Measurements from ENCODE around the gene SFXN5.

The SFXN5 gene

GRCh38 chr2:72963423-72964145 lies 107.9 kb downstream of the SFXN5 start:
- DNase-seq (ENCODE audit: extremely low read depth, low read depth), result no peak

GRCh38 chr2:72962911-72963310 lies 108.6 kb downstream of the SFXN5 start:
- DNase-seq (ENCODE audit: extremely low read depth, low read depth), result no peak
- no peak for TF ChIP-seq CTCF (IDR thresholded peaks at IDR 0.05; ENCODE audit: low read depth, low read length)

More at GRCh38 chr2:72963423-72964145, 107.9 kb downstream of the SFXN5 start:
- TF ChIP-seq CTCF (IDR thresholded peaks at IDR 0.05; ENCODE audit: low read depth, low read length), result no peak

DNA sequence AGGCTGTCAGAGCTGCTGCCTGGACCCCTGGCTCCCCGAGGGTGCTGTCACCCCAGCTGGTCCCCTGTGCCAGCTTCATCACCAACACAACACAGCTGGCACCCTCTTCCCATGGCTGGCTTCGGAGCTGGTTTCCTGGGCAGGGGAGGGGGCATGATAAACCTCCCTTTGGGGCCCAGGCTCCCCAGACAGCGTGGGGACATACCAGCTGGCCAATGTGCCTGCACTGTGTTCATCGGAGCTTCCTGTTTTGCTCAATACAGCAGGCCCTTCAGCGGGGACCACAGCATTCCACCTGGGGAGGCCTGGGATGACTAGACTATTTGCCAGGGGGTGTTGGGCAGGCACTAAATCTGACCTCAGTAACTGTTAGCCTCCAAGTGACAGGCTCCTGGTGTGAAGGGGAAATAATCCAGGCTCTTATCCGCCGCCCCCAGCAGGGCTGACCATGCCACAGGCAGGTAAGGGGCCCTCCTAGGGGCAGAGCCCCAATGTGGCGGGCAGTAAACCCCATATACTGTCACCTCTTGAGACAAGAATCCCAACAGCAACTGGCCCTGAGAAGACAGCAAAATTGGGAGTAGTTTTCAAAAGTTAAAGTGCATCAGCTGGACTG lies 109.6 kb downstream of the SFXN5 start:
- no peak for DNase-seq (ENCODE audit: extremely low read depth, low read depth)
- no peak for TF ChIP-seq CTCF (IDR thresholded peaks at IDR 0.05; ENCODE audit: low read depth, low read length)

DNA sequence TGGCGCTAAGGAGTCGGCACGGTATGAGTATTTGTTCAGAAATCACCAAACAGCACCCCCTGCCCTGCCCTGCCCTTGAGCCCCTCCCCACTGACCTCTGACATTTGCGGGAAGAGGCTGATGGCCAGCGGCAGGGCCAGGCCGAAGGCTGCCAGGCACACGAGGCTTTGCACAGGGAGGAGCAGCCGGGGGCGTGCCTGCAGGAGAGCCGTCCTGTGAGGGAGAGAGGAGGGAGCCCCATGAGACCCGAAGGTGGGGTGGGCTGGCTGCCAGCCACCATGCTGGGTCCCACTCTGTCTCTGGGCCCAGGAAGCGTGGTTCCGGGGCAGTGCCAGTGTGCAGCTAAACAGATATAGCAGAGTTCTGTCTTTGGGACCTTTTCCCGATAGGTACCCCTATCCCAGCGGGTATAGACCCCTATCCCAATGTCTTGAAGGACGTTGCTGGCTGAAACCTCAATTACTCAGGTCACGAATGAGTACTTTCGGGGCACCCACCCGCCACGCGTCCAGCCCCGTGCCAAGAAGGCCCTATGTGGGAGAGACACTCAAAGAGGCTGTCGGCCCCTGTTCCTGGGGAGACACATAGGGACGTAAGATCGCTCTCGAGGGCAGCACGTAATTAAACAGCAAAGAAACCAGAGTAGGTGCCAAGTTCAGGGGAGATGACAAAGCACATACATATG lies 110.3 kb downstream of the SFXN5 start:
- DNase-seq (ENCODE audit: extremely low read depth, low read depth), result no peak

GRCh38 chr2:72959995-72960981 lies 111.2 kb downstream of the SFXN5 start:
- TF ChIP-seq CTCF (IDR thresholded peaks at IDR 0.05; ENCODE audit: low read depth, low read length), result no peak
- no peak for DNase-seq (ENCODE audit: extremely low read depth, low read depth)

More for the DNA sequence above, 110.3 kb downstream of the SFXN5 start:
- TF ChIP-seq CTCF (IDR thresholded peaks at IDR 0.05; ENCODE audit: low read depth, low read length), result no peak

DNA sequence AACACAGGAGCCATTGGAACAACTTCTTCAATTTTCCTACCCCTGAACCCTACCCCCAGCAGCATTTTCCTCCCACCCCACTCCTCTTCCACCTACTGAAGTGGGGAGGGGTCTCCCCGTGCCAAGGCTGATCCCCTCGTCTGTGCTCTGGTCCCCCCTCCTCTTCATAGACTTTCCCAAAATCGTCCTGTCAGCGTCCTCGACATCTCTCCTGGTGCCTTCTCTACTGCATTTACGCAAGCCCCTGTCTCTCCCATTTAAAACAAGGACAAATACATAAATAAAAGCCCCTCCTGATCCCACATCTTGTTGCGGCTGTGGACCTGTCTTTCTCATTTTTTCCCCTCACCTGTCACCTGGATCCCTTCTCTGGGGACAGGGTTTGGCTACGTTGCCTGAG lies 112.0 kb downstream of the SFXN5 start:
- no peak for DNase-seq (ENCODE audit: extremely low read depth, low read depth)
- TF ChIP-seq CTCF (IDR thresholded peaks at IDR 0.05; ENCODE audit: low read depth, low read length), result no peak

All from AG09319 (cell line).